Measurements from ENCODE around the gene CDKAL1. TPM values are rescaled to one million over a fixed set of nuclear protein-coding genes. Genes with fewer than 3 reads are reported as not detected.

CDKAL1 gene
- total RNA-seq, 1 donor, result 20.0 TPM

- TF ChIP-seq CTCF (IDR thresholded peaks at IDR 0.05; ENCODE audit: insufficient read depth, low read length), result no peak
- peak; percentile 86 for DNase-seq (ENCODE audit: low read depth)
- no peak overlapping the region for H3K4me3 ChIP-seq (ENCODE audit: low read depth, low read length)
Observed at GRCh38 chr6:21022343-21023107, 488.3 kb downstream of the CDKAL1 start.

GRCh38 chr6:21023210-21023609, 489.0 kb downstream of the CDKAL1 start:
- TF ChIP-seq CTCF (IDR thresholded peaks at IDR 0.05; ENCODE audit: insufficient read depth, low read length), result no peak
- no peak overlapping the region for H3K4me3 ChIP-seq (ENCODE audit: low read depth, low read length)
- DNase-seq (ENCODE audit: low read depth), result no peak

GRCh38 chr6:21024616-21025015, 490.4 kb downstream of the CDKAL1 start:
- TF ChIP-seq CTCF (IDR thresholded peaks at IDR 0.05; ENCODE audit: insufficient read depth, low read length), result no peak
- H3K4me3 ChIP-seq (ENCODE audit: low read depth, low read length), result no peak overlapping the region
- DNase-seq (ENCODE audit: low read depth), result peak; percentile 43

GRCh38 chr6:21026576-21027273, 492.5 kb downstream of the CDKAL1 start:
- H3K4me3 ChIP-seq (ENCODE audit: low read depth, low read length), result no peak overlapping the region

GRCh38 chr6:21027507-21027906, 493.2 kb downstream of the CDKAL1 start:
- DNase-seq (ENCODE audit: low read depth), result no peak
- no peak overlapping the region for H3K4me3 ChIP-seq (ENCODE audit: low read depth, low read length)
- TF ChIP-seq CTCF (IDR thresholded peaks at IDR 0.05; ENCODE audit: insufficient read depth, low read length), result no peak

More at GRCh38 chr6:21026576-21027273, 492.5 kb downstream of the CDKAL1 start:
- DNase-seq (ENCODE audit: low read depth), result peak; percentile 72
- no peak for TF ChIP-seq CTCF (IDR thresholded peaks at IDR 0.05; ENCODE audit: insufficient read depth, low read length)

- TF ChIP-seq CTCF (IDR thresholded peaks at IDR 0.05; ENCODE audit: insufficient read depth, low read length), result no peak
Observed at GRCh38 chr6:21031182-21031581, 496.9 kb downstream of the CDKAL1 start.

More at GRCh38 chr6:21031182-21031581, 496.9 kb downstream of the CDKAL1 start:
- H3K4me3 ChIP-seq (ENCODE audit: low read depth, low read length), result no peak overlapping the region
- DNase-seq (ENCODE audit: low read depth), result no peak
